NCI-H446 (cell line): ENCODE results near the gene KRTAP17-1.
"Not testable (repeated sequence)": the region's sequence is repeated elsewhere in the genome, so short reads cannot be mapped to it uniquely, and the experiment has no call there.

Experiments
- DNase-seq, 2 experiments: peaks; one replicate each; lab custom pipeline; 2025; lab: John Stamatoyannopoulos, UW

Gene KRTAP17-1

GRCh38 chr17:41315204-41315794 lies at the start of gene KRTAP17-1:
TSS of gene KRTAP17-1 (minus strand) at chr17:41315710. CDS start at chr17:41315650, 60 bp downstream.
- no peak for DNase-seq

DNA sequence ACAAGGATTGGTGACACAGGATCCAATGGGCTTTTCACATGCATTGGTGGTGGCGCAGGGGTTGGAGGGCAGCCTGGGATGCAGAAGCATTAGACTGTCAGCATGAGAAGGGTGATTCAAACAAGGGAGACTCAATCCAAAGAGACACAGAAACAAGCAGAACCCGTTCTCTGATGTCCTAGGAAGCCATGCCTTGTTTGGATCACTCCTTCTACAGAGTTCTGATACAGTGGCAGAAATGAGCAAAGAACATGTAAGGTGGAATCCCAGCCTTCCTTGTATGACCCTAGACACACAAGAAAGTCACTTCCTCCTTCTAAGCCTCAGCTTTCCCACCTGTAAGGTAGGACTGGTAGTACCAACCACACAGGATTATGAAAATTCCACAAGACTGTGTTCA lies 48.4 kb upstream of the KRTAP17-1 start:
- no peak for DNase-seq

DNA sequence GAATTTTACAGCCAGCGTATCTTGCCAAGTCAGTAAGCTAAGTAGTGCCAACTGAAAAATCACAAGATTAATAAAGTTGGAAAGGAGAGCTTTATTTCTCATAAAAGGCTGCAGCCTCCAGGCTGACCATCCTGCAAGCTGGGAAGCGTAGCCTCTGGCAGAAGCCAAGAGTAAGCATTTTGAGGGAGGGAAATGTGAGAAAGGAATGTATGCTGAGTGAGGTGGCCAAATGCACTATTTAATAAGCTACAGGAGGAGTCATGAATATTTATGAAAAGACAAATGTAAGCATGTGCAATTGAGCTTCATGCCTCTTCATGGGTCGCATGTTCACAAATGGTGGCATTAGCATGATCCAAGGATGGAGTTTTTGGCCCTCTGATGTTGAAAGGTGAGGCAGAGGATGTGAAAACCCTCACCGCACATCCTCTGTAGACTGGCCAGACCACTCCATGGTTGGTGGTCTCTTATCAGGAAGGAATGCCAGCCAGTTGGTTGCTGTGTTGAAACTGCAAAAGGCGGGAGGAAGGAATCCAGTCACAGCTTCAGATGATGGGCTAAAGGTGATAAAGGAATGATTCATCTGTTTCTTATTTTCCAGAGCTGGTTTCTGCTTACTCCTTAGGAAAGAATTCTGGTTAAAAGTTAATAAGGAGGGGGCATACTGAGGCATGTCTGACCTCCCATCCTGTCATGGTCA lies 44.9 kb upstream of the KRTAP17-1 start:
- no peak for DNase-seq

GRCh38 chr17:41354536-41354935 lies 39.0 kb upstream of the KRTAP17-1 start:
- DNase-seq: no peak

- DNase-seq: no peak
Measured at GRCh38 chr17:41352597-41353366, 37.3 kb upstream of the KRTAP17-1 start.

DNA sequence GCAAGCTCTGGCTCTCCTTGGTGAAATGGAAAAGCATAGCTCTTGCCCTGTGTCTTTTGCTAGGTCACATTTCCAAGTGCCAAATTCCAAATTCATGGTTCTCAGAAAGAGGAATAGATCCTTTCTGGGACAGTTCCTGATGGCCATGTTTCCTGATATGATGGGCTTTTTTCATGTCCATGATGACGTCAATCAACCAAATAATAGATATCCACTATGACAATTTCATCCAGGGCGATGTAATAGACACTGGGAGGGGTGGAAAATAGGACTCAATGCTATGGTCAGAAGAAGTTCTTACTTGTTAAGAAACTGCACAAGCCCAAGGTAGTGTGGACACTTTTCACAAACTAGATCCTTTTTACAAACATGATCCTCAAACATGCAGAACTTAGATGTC lies 35.7 kb upstream of the KRTAP17-1 start:
- DNase-seq: no peak

DNA sequence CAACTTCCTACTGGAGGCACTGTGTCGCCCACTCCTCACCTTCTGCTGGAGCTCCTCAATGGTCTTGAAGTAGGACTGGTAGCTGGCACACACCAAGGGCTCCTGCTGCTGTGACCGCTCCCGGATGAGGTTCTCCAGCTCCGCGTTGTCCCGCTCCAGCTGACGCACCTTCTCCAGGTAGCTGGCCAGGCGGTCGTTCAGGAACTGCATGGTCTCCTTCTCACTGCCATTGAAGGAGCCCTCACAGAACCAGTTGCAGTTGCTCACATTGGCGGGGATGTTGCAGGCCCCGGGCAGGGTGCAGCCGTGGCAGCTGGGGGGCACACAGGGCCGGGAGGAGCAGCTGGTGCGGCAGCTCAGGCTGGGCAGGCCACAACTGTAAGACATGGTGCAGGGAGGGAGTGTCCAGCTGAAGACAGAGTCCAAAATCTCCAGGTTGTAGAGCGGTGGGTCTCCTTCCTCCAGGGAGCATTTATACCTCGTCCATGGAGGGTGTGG lies 34.9 kb upstream of the KRTAP17-1 start, which contains the start of gene KRT33A:
TSS of gene KRT33A (minus strand) at position 448 of the 498 bp plus-strand sequence. CDS start at position 387, 61 bp downstream.
- DNase-seq: not testable (repeated sequence)

GRCh38 chr17:41347869-41348760 lies 32.6 kb upstream of the KRTAP17-1 start:
- DNase-seq: no peak

- not testable (repeated sequence) for DNase-seq
Measured at GRCh38 chr17:41346421-41346820, 30.9 kb upstream of the KRTAP17-1 start.

DNA sequence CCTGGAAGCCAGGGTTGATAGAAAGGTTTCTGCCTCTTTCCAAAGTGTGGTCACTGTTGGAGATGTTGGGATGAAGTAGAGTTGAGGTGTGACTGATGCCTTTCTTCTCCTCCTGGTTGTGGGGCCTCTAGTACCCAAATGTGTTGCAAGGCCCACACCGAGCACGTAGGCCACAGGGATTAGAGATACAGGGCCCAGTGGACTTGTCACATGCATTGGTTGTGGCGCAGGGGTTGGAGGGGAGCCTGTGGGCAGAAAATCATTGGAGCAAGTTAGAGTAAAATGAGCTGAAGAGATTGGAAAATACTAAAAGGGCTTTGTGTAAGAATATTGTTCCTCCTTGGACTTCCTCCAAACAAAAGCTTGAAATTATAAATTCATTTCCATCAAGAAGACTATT lies 30.5 kb upstream of the KRTAP17-1 start:
- DNase-seq: no peak

- no peak for DNase-seq
Measured at GRCh38 chr17:41343029-41343428, 27.5 kb upstream of the KRTAP17-1 start.

DNA sequence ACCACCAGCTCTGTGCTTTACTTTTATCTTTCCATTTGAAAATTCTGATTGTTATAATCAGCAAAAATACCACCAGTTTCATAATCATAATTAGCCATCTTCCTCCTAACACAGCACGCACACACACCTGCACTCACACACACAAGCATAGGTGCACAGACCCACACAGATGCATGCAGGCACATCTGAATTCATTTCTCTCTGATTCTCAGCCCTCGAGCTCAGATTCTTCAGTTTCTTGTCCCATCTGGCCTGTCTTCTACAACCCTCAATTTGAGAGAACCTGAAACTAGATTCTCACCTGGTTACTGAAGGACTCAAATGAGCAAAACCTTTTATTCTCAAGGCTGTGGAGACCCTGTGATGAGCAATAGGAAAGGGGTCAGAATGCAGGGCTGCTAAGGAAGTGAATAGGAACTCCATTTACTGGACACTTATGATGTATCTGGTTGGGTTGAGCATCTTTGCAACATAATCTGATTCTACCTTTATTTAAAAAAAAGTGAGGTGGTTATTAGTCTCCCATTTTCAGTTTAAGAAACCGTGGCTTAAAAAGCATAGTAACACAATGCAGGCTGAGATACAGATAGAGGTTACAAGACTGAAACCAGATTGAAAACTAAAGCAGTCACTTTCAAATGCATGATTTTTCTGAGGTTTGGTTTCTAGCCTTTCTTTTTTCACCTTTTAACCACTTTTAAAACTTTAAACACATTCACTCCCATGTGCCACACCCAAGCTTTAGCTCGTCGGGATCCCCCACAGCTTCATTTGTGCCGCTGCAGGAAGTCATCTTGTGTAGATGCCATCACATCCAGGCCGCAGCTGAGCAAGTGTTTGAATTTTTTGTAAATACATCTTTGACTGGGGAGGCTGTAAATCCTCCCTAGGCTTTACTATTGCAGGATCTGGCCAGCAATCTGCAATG lies 25.7 kb upstream of the KRTAP17-1 start:
- no peak for DNase-seq

DNA sequence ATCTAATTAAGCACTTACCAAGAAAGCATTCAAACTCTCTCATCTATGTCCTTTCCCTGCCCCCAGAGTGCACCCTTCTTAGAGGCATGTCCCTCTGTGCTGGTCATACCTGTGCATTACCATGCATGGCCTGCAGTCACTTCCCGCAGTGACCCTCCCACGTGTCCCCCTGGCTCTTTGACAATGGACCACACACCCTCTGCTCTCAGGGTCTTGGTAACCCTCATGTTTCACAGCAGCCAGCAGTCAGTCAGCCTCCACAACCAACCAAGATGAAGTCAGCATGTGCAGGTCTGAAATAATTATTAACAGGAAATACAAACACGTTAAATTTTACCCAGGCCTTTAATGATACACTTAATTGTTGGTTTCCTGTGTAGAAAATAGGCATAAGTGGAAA lies 25.0 kb upstream of the KRTAP17-1 start:
- no peak for DNase-seq

- no peak for DNase-seq
Measured at GRCh38 chr17:41339571-41340172, 24.2 kb upstream of the KRTAP17-1 start.

DNA sequence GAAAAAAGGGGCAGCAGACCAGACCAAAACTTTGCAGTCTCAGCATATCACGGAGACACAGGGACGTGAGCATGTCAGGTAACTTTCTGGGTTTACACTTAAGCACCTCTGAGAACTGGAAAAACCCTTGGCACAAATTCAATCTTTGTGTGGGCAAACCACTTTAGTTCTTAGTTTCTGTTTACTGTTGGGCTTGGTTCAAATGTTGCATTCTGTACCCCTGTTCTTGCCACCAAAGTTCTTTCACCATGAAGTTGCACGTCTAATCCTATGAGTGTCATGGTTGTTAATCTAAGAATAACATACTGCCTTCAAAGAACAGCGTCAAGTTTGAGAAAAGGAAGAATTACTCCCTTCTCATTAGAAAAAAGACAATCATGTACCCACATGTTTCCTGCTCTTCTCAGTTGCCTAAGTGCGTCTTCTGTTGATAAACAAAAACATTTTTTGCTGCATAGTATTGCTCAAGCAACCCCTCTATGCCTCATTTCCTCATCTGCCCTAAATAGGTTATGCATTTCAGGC lies 23.5 kb upstream of the KRTAP17-1 start:
- no peak for DNase-seq

GRCh38 chr17:41335747-41336146 lies 20.2 kb upstream of the KRTAP17-1 start:
- no peak for DNase-seq

- DNase-seq: no peak
Measured at GRCh38 chr17:41334385-41335305, 19.1 kb upstream of the KRTAP17-1 start.

GRCh38 chr17:41333836-41334235 lies 18.3 kb upstream of the KRTAP17-1 start:
- DNase-seq: no peak

DNA sequence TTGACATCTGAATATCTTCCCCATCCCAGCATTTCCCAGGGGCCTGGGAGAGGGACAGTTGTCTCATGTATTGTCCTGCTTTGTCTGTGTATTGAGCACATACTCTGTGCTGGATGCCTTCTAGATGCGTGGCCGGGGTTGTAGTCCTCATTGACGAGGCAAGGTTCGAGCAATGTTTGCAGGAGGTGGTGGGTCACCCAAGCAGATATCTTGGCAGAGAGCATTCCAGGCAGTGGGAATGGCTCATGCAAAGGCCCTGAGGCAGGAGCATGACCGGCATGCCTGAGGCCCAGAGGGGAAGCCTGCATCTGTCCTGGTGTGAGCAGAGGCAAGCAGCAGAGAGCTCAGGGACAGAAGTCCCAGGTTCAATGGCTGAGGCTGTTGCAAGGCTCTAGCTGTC lies 17.6 kb upstream of the KRTAP17-1 start:
- DNase-seq: no peak
